ENCODE results near the gene CD300LD. TPM values are rescaled to one million over a fixed set of nuclear protein-coding genes. Genes with fewer than 3 reads are reported as not detected.

Gene CD300LD
- total RNA-seq, 2 experiments from 2014 or later = not detected

DNA sequence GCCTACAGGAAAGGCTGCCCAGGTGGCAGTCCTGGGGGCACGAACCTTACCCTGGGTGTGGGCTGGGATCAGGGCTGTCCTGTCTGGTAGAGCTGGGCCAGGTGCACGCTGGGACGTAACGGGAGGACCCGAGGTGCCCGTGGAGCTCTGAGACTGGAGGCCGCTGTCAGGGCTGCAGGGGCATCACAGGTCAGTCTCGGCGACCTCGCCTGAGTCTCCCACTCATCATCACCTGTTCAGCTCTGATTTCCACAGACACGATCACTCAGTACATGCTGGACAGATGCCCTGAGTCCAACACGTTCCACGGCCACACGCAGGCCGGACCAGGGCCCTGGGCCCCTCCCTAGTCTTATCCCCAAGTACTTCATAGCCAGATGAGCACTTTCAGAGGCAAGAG is 41.5 kb downstream of the CD300LD start:
- CTCF ChIA-PET (ENCODE audit: unreplicated experiment) = no interaction called here

DNA sequence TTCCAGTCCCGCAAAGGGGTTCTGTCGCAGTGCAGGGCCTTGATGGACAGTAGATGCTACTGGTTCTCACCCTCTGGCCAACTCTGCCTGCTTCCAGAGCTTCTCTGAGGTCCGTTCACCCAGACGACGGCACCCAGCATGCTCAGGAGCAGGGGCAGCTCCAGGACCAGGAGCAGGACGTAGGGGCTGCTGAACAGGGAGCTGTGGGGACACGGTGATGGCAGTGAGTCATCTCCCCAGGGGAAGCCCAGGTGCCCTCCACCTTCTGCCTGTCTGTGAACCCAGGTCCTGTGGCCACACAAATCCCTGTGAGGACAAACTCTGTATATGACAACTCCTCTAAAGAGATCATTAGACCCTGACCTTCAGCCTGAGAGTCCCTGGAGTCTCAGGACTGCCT is 42.7 kb downstream of the CD300LD start:
- H2AFZ ChIP-seq (ENCODE audit: low read length) = no peak overlapping the region
- no peak for DNase-seq (ENCODE audit: low spot score)
- H3K4me2 ChIP-seq (ENCODE audit: low read length) = no peak overlapping the region
- no peaks in the 10 kb centered on the region for H3K4me1 ChIP-seq (ENCODE audit: insufficient read depth, low read length, poor library complexity, severe bottlenecking)
- no peaks in the 10 kb centered on the region for H4K20me1 ChIP-seq (ENCODE audit: insufficient read depth, low read length)
- H3K79me2 ChIP-seq (ENCODE audit: insufficient read depth, low read depth, low read length) = no peaks in the 10 kb centered on the region
- no peaks in the 10 kb centered on the region for H3K9me2 ChIP-seq (ENCODE audit: insufficient read depth, low read length)
- ChIA-PET POLR2A (no interaction called here), CTCF (ENCODE audit: unreplicated experiment) (no interaction called here)
- no peak overlapping the region for H3K27ac ChIP-seq (ENCODE audit: low read depth, low read length, poor library complexity, severe bottlenecking)
- TF ChIP-seq, protein P1, sequence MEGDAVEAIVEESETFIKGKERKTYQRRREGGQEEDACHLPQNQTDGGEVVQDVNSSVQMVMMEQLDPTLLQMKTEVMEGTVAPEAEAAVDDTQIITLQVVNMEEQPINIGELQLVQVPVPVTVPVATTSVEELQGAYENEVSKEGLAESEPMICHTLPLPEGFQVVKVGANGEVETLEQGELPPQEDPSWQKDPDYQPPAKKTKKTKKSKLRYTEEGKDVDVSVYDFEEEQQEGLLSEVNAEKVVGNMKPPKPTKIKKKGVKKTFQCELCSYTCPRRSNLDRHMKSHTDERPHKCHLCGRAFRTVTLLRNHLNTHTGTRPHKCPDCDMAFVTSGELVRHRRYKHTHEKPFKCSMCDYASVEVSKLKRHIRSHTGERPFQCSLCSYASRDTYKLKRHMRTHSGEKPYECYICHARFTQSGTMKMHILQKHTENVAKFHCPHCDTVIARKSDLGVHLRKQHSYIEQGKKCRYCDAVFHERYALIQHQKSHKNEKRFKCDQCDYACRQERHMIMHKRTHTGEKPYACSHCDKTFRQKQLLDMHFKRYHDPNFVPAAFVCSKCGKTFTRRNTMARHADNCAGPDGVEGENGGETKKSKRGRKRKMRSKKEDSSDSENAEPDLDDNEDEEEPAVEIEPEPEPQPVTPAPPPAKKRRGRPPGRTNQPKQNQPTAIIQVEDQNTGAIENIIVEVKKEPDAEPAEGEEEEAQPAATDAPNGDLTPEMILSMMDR (conservative IDR thresholded peaks at IDR 0.05; ENCODE audit: low read length) = no peak
- TF ChIP-seq EZH2phosphoT487 (IDR thresholded peaks at IDR 0.05; ENCODE audit: borderline replicate concordance, low read depth, low read length) = no peak
- intact Hi-C loops (cut with micrococcal nuclease; ENCODE audit: unreplicated experiment) = no loop called here
- H3K4me3 ChIP-seq (ENCODE audit: low read depth, low read length, poor library complexity, severe bottlenecking) = no peak overlapping the region
- BruUV-seq (replicated peaks) = no TSS peak
- H3K9me3 ChIP-seq (ENCODE audit: low read length) = no peaks in the 10 kb centered on the region
- no peaks in the 10 kb centered on the region for H3K36me3 ChIP-seq (ENCODE audit: insufficient read depth, low read length)

More for the DNA sequence above, 41.5 kb downstream of the CD300LD start:
- POLR2A ChIA-PET = no interaction called here
- intact Hi-C loops (cut with micrococcal nuclease; ENCODE audit: unreplicated experiment) = no loop called here
- Histone ChIP-seq H3K9me2 (ENCODE audit: insufficient read depth, low read length) (no peaks in the 10 kb centered on the region), H3K27ac (ENCODE audit: low read depth, low read length, poor library complexity, severe bottlenecking) (no peak overlapping the region), H3K79me2 (ENCODE audit: insufficient read depth, low read depth, low read length) (no peaks in the 10 kb centered on the region), H3K4me2 (ENCODE audit: low read length) (no peak overlapping the region), H3K4me3 (ENCODE audit: low read depth, low read length, poor library complexity, severe bottlenecking) (no peak overlapping the region), H4K20me1 (ENCODE audit: insufficient read depth, low read length) (no peaks in the 10 kb centered on the region), H3K36me3 (ENCODE audit: insufficient read depth, low read length) (no peaks in the 10 kb centered on the region), H3K9me3 (ENCODE audit: low read length) (no peaks in the 10 kb centered on the region), H2AFZ (ENCODE audit: low read length) (no peak overlapping the region), H3K4me1 (ENCODE audit: insufficient read depth, low read length, poor library complexity, severe bottlenecking) (no peaks in the 10 kb centered on the region)
- no peak for DNase-seq (ENCODE audit: low spot score)
- BruUV-seq (replicated peaks) = no TSS peak
- no peak for TF ChIP-seq EZH2phosphoT487 (IDR thresholded peaks at IDR 0.05; ENCODE audit: borderline replicate concordance, low read depth, low read length)
- TF ChIP-seq, protein P1 (conservative IDR thresholded peaks at IDR 0.05; ENCODE audit: low read length) = no peak

DNA sequence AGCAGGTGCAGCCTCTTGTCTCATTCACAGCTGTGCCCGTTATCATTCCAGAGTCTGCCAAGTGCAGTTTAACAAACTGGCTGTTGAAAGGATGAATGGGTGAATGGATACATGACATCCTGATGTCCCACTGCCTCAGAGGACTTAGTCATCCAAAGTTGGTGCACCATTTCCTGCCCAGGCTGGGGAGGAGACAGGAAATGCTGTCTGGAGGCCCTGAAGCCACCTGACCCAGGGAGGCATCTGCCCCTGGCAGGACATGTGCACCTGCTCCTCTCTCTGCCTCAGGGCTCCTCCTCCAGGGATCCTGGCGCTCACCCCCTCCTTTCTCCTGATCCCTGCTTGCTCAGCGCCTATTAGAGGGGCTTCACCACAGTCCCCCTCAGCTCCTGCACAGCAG is 44.3 kb downstream of the CD300LD start:
- Histone ChIP-seq H2AFZ (ENCODE audit: low read length) (no peak overlapping the region), H3K4me2 (ENCODE audit: low read length) (no peak overlapping the region), H3K4me3 (ENCODE audit: low read depth, low read length, poor library complexity, severe bottlenecking) (no peak overlapping the region), H4K20me1 (ENCODE audit: insufficient read depth, low read length) (no peaks in the 10 kb centered on the region), H3K79me2 (ENCODE audit: insufficient read depth, low read depth, low read length) (no peaks in the 10 kb centered on the region), H3K9me3 (ENCODE audit: low read length) (no peaks in the 10 kb centered on the region), H3K27ac (ENCODE audit: low read depth, low read length, poor library complexity, severe bottlenecking) (no peak overlapping the region), H3K36me3 (ENCODE audit: insufficient read depth, low read length) (no peaks in the 10 kb centered on the region), H3K4me1 (ENCODE audit: insufficient read depth, low read length, poor library complexity, severe bottlenecking) (no peaks in the 10 kb centered on the region), H3K9me2 (ENCODE audit: insufficient read depth, low read length) (no peaks in the 10 kb centered on the region)
- TF ChIP-seq, protein P1 (conservative IDR thresholded peaks at IDR 0.05; ENCODE audit: low read length) = no peak
- TF ChIP-seq EZH2phosphoT487 (IDR thresholded peaks at IDR 0.05; ENCODE audit: borderline replicate concordance, low read depth, low read length) = no peak
- intact Hi-C loops (cut with micrococcal nuclease; ENCODE audit: unreplicated experiment) = no loop called here
- no TSS peak for BruUV-seq (replicated peaks)
- CTCF ChIA-PET (ENCODE audit: unreplicated experiment) = no interaction called here
- peak; percentile 22 for DNase-seq (ENCODE audit: low spot score)
- POLR2A ChIA-PET = interaction anchor here (0.5 kb wide), 1 partner anchor 347 kb away, joined by 3 read pairs; no protein-coding TSS in a partner anchor

Data from OCI-LY7 (cell line).